GM12873 (cell line): ENCODE results near the gene DOCK10.

ENCODE experiments used
- TF ChIP-seq, protein P1 (sequence below): IDR thresholded peaks from 2 replicates; pipeline ENCODE4 v1.5.1; 2012; ENCODE audit warnings: low read depth, mild to moderate bottlenecking, moderate library complexity, low read length, control low read depth; ENCODE audit not compliant: insufficient read depth; ENCODE audit errors: missing control alignments

Gene DOCK10

DNA sequence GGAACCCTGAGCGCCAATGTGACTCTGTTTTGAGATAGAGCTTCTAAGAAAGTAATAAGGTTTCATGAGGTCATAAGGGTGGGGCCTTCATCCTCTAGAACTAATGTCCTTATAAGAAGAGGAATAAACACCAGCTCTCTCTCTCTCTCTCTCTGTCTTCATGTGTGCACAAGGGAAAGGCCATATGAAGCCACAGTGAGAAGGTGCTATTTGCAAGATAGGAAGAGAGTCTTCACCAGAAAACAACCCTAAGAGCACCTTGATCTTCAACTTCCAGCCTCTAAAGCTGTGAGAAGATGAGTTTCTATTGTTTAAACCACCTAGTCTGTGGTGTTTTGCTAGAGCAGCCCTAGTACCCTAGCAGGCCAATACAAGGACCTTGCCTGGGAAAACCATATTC is 55.8 kb downstream of the DOCK10 start:
- TF ChIP-seq, protein P1, sequence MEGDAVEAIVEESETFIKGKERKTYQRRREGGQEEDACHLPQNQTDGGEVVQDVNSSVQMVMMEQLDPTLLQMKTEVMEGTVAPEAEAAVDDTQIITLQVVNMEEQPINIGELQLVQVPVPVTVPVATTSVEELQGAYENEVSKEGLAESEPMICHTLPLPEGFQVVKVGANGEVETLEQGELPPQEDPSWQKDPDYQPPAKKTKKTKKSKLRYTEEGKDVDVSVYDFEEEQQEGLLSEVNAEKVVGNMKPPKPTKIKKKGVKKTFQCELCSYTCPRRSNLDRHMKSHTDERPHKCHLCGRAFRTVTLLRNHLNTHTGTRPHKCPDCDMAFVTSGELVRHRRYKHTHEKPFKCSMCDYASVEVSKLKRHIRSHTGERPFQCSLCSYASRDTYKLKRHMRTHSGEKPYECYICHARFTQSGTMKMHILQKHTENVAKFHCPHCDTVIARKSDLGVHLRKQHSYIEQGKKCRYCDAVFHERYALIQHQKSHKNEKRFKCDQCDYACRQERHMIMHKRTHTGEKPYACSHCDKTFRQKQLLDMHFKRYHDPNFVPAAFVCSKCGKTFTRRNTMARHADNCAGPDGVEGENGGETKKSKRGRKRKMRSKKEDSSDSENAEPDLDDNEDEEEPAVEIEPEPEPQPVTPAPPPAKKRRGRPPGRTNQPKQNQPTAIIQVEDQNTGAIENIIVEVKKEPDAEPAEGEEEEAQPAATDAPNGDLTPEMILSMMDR = no peak

DNA sequence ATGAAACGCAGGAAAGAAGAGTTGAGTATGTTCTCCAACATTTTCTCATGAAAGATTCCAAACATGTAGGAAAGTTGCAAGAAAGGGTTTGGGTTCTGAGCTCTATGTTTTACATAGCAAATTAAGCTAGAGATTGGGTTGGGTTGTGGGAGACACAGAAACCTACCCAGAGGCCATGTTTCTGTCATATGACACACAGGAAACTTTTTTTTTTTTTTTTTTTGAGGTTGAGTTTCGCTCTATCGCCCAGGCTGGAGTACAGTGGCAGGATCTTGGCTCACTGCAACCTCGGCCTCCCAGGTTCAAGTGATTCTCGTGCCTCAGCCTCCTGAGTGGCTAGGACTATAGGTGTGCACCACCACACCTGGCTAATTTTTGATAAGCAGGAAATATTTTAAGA is 57.6 kb downstream of the DOCK10 start:
- TF ChIP-seq, protein P1 = no peak

GRCh38 chr2:224983712-224984554 is 58.3 kb downstream of the DOCK10 start:
- TF ChIP-seq, protein P1 = no peak

DNA sequence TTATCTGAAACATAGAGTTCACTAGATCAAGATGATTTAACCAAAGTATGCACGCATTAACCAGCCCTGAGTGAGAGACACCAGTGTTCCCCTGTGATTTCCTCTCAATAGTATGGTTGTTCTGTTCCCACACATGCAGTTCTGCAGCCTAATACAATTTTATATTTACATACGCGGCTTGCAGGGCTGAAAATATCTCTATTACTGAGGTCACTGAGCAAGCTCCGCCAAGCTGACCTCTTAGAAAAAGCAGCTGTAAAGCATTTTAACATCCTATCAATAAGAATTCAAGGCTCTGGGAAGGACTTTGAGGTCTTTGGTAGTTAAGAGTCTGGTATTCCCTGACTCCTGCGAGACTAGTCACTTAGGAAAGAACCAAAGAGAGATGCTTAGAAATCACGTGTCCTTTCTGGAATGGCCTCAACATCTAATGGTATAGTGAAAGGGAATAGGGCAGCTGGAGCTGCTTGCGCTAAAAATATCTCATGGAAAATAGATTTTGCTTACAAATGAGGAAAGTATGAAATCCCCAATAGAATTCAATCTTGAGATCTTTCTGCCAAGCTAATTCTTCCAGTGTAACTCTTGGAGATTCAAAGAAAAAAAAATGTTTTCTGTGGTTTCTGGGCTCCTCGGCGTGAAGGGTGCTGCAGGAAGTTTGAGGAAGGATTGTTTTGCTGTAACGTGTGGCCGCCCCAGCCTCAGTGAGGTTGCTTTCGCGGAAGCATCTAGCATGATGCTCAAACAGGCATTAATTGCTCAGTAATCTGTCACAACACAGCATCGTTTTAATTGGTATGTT is 59.2 kb downstream of the DOCK10 start:
- TF ChIP-seq, protein P1 = no peak

DNA sequence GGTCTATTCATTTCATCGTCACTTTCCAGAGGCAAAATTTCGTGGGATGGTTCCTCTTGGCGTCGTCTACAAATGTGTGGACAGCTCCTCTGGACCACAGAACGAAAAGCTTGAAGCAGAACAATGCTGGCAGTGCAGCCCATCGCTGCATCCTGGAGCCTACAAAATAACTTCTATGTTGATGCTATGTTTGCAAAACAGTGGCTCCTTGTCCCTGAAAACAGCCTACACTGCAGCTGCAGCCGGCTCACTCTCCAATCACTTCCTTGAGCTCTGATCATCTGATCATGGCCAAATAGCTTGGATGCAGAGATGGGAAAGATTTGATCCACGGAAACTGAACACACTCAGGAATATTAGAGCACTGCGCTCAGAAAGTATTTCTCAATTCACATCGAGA is 60.0 kb downstream of the DOCK10 start:
- TF ChIP-seq, protein P1 = no peak

DNA sequence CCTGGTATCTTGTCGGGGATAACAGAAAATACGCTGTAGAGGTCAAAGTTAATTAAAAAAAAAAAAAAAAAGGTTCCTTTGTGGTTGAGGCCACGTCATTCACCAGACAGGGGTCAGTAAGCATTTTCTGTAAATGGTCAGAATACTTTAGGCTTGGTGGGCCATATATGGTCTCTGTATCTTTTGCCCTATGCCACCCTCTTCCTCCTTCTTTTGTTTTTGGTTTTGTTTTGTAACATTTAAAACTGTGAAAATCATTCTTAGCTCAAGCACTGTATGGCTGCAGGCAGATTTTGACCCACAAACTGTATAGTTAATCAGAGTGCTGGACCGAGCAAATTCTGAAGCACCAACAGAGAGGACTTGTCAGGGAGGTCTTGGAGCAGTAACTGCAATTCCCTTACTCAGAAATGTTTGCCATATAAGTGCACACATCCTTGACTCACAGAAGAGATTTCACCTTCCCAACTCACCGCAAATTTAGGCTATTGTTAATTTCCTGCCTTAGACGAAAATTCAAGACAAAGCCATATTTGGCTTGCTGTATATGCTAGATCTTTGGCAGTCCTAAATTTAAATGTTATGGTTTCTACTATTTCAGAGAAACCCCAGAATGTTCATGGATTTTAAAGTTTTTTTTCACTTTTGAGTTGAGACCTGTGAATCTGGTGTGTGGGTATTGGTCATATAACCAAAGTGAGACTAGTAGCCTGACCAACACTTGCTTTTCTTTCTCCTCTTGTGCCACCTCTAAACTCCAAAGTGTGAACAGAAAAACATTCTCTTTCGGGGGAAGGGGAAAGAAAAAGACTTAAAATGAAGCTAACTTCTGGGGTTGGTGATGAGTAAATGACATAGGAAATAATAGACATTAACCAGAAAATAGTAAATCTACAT is 65.4 kb downstream of the DOCK10 start:
- TF ChIP-seq, protein P1 = no peak
